Measurements from ENCODE around the gene PLK3.

Gene PLK3

GRCh38 chr1:44784094-44785028 is 15.8 kb upstream of the PLK3 start:
- Histone ChIP-seq H3K27me3 (ENCODE audit: low read length) (no peaks in the 10 kb centered on the region), H2AFZ (ENCODE audit: low read depth, low read length, severe bottlenecking) (peak overlapping the region; percentile 22), H3K9ac (ENCODE audit: low read length) (peak overlapping the region; percentile 50), H3K36me3 (ENCODE audit: low read length) (no peaks in the 10 kb centered on the region), H3F3A (ENCODE audit: insufficient read depth) (peaks cover 58% of the 10 kb centered on the region), H3K27ac (ENCODE audit: low read depth, low read length) (peak overlapping the region; percentile 58), H3K4me3 (ENCODE audit: insufficient read depth, low read length, poor library complexity, severe bottlenecking) (peak overlapping the region; percentile 29), H3K4me2 (ENCODE audit: low read depth, low read length, poor library complexity, severe bottlenecking) (peak overlapping the region; percentile 64), H3K9me3 (ENCODE audit: insufficient read depth, low read length) (no peaks in the 10 kb centered on the region), H3K9me2 (replicated peaks; ENCODE audit: insufficient read depth, low read length) (no peaks in the 10 kb centered on the region), H4K20me1 (ENCODE audit: low read depth, low read length) (no peaks in the 10 kb centered on the region), H3K79me2 (ENCODE audit: insufficient read depth, low read length) (no peaks in the 10 kb centered on the region)
- no peak for TF ChIP-seq EZH2phosphoT487 (conservative IDR thresholded peaks at IDR 0.05; ENCODE audit: low read length)
- TF ChIP-seq, protein P1, sequence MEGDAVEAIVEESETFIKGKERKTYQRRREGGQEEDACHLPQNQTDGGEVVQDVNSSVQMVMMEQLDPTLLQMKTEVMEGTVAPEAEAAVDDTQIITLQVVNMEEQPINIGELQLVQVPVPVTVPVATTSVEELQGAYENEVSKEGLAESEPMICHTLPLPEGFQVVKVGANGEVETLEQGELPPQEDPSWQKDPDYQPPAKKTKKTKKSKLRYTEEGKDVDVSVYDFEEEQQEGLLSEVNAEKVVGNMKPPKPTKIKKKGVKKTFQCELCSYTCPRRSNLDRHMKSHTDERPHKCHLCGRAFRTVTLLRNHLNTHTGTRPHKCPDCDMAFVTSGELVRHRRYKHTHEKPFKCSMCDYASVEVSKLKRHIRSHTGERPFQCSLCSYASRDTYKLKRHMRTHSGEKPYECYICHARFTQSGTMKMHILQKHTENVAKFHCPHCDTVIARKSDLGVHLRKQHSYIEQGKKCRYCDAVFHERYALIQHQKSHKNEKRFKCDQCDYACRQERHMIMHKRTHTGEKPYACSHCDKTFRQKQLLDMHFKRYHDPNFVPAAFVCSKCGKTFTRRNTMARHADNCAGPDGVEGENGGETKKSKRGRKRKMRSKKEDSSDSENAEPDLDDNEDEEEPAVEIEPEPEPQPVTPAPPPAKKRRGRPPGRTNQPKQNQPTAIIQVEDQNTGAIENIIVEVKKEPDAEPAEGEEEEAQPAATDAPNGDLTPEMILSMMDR (IDR thresholded peaks at IDR 0.05; ENCODE audit: insufficient read depth, low read length, poor library complexity, severe bottlenecking), result no peak

DNA sequence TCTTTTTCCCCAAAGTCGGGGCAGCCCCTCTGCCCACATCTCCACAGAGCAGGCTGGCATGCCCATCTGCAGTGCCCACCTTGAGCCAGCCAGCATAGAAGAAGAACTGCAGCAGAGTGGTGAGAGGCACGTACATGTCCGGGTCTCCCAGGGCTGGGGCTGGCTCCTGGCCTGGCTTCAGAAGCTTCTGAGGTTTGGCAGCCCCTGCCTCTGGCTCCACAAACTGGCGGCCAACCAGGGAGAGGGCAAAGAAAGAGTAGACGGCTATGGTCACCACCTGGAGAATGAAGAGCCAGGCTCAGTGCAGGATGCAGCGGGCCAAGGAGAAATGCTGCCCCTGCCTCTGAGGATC is 15.2 kb upstream of the PLK3 start:
- H3K79me2 ChIP-seq (ENCODE audit: insufficient read depth, low read length), result no peaks in the 10 kb centered on the region
- H3F3A ChIP-seq (ENCODE audit: insufficient read depth), result peaks cover 58% of the 10 kb centered on the region
- TF ChIP-seq, protein P1 (IDR thresholded peaks at IDR 0.05; ENCODE audit: insufficient read depth, low read length, poor library complexity, severe bottlenecking), result peak; percentile 10
- TF ChIP-seq EZH2phosphoT487 (conservative IDR thresholded peaks at IDR 0.05; ENCODE audit: low read length), result no peak
- H3K27ac ChIP-seq (ENCODE audit: low read depth, low read length), result 0 out of 2 replicates have a peak overlapping the region, but pooled peaks have one; percentile 58
- peak overlapping the region; percentile 64 for H3K4me2 ChIP-seq (ENCODE audit: low read depth, low read length, poor library complexity, severe bottlenecking)
- H3K9me3 ChIP-seq (ENCODE audit: insufficient read depth, low read length), result no peaks in the 10 kb centered on the region
- H3K9ac ChIP-seq (ENCODE audit: low read length), result peak overlapping the region; percentile 50
- H4K20me1 ChIP-seq (ENCODE audit: low read depth, low read length), result no peaks in the 10 kb centered on the region
- no peaks in the 10 kb centered on the region for H3K36me3 ChIP-seq (ENCODE audit: low read length)
- no peaks in the 10 kb centered on the region for H3K9me2 ChIP-seq (replicated peaks; ENCODE audit: insufficient read depth, low read length)
- no peak overlapping the region for H3K4me3 ChIP-seq (ENCODE audit: insufficient read depth, low read length, poor library complexity, severe bottlenecking)
- H3K27me3 ChIP-seq (ENCODE audit: low read length), result no peaks in the 10 kb centered on the region
- H2AFZ ChIP-seq (ENCODE audit: low read depth, low read length, severe bottlenecking), result no peak overlapping the region

DNA sequence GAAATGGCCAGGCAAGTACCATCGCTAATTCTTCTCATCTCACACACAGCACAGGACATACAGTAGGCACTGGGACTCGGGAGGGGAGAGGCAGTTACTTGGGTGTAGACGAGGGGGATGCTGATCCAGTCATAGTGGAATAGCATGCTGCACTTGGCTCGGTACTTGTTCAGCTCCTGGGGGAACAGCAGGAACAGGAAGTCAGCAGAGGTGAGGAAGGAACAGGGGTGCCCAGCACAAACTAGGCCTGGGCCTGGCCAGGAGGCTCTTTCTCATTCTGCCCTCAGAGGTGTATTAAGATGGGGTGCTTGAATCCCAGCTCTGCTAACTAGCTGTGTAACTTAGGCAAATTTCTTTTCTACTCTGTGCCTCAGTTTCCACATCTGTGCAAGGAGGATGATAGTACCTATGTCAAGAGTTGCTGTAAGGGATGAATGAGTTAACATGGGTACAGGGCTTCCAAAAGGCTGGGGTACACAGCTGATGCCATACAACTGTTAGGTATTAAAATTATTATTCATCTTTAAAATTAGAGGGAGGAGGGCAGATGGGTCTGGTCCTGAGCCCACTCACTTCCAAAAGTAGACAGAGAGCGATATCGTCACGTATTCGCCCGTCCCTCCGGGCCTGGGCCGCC is 14.6 kb upstream of the PLK3 start:
- Histone ChIP-seq H4K20me1 (ENCODE audit: low read depth, low read length) (no peaks in the 10 kb centered on the region), H3K27me3 (ENCODE audit: low read length) (no peaks in the 10 kb centered on the region), H3K4me3 (ENCODE audit: insufficient read depth, low read length, poor library complexity, severe bottlenecking) (peak overlapping the region; percentile 45), H2AFZ (ENCODE audit: low read depth, low read length, severe bottlenecking) (peak overlapping the region; percentile 87), H3K4me2 (ENCODE audit: low read depth, low read length, poor library complexity, severe bottlenecking) (peak overlapping the region; percentile 64), H3K36me3 (ENCODE audit: low read length) (no peaks in the 10 kb centered on the region), H3F3A (ENCODE audit: insufficient read depth) (peaks cover 58% of the 10 kb centered on the region), H3K9me3 (ENCODE audit: insufficient read depth, low read length) (no peaks in the 10 kb centered on the region), H3K9me2 (replicated peaks; ENCODE audit: insufficient read depth, low read length) (no peaks in the 10 kb centered on the region), H3K27ac (ENCODE audit: low read depth, low read length) (no peak overlapping the region), H3K9ac (ENCODE audit: low read length) (peak overlapping the region; percentile 50), H3K79me2 (ENCODE audit: insufficient read depth, low read length) (no peaks in the 10 kb centered on the region)
- TF ChIP-seq EZH2phosphoT487 (conservative IDR thresholded peaks at IDR 0.05; ENCODE audit: low read length), result no peak
- TF ChIP-seq, protein P1 (IDR thresholded peaks at IDR 0.05; ENCODE audit: insufficient read depth, low read length, poor library complexity, severe bottlenecking), result no peak

Measured in SU-DHL-6 (cell line).